Nephron progenitor cell (in vitro differentiated cells): ENCODE results near the gene STEAP3.

Experiments used
- DNase-seq: peaks from one replicate; pipeline ENCODE4 v3.0.0; 2021
- H3K27ac Mint-ChIP-seq: 2 replicates; pipeline ENCODE4 v1.8.0; 2021; ENCODE audit warnings: mild to moderate bottlenecking, moderate library complexity, mixed read lengths
- H3K27me3 Mint-ChIP-seq: 2 replicates; pipeline ENCODE4 v1.8.0; 2021; ENCODE audit warnings: mild to moderate bottlenecking, low read depth, mixed read lengths; ENCODE audit not compliant: poor library complexity
- H3K36me3 Mint-ChIP-seq: 2 replicates; pipeline ENCODE4 v1.8.0; 2021; ENCODE audit warnings: low read depth, mixed read lengths
- H3K4me1 Mint-ChIP-seq: 2 replicates; pipeline ENCODE4 v1.8.0; 2021; ENCODE audit warnings: mixed read lengths
- H3K4me3 Mint-ChIP-seq: 2 replicates; pipeline ENCODE4 v1.8.0; 2021; ENCODE audit warnings: mild to moderate bottlenecking, moderate library complexity, mixed read lengths
- H3K9me3 Mint-ChIP-seq: 2 replicates; pipeline ENCODE4 v1.8.0; 2021; ENCODE audit warnings: mild to moderate bottlenecking, moderate library complexity, mixed read lengths
- CTCF ChIP-seq: fragments of 200-600 bp; sonication (generic); IDR thresholded peaks from 2 replicates; pipeline ENCODE4 v1.5.0; 2021; ENCODE audit warnings: antibody characterized with exemption

STEAP3 gene

GRCh38 chr2:119278946-119279345 lies 55.3 kb downstream of the STEAP3 start:
- H3K4me1 Mint-ChIP-seq, result peaks cover 2% of the 10 kb centered on the region
- DNase-seq, result no peak
- no peak overlapping the region for H3K4me3 Mint-ChIP-seq
- no peak for TF ChIP-seq CTCF
- peaks cover 13% of the 10 kb centered on the region for H3K27me3 Mint-ChIP-seq
- no peaks in the 10 kb centered on the region for H3K36me3 Mint-ChIP-seq
- no peak overlapping the region for H3K27ac Mint-ChIP-seq
- H3K9me3 Mint-ChIP-seq, result no peaks in the 10 kb centered on the region

DNA sequence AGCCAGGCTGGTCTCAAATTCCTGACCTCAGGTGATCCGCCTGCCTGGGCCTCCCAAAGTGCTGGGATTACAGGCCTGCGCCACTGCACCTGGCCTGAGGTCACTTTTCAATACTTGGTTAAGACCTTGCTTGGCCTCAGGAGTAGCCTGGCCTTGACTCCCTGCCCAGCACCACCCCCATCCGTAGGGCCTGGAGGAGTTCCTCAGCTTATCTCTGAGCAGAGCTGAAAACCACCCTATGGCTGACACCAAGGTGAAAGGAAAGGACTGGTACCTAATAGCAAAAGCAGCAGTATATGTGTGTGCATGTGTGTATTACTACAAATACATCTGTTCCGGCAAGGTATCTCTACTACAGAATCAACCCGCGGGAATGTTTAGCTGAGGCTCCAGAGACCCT lies 56.0 kb downstream of the STEAP3 start:
- no peaks in the 10 kb centered on the region for H3K36me3 Mint-ChIP-seq
- peaks cover 10% of the 10 kb centered on the region for H3K27me3 Mint-ChIP-seq
- H3K4me3 Mint-ChIP-seq, result no peak overlapping the region
- no peak for DNase-seq
- H3K27ac Mint-ChIP-seq, result no peak overlapping the region
- H3K9me3 Mint-ChIP-seq, result no peaks in the 10 kb centered on the region
- no peak for TF ChIP-seq CTCF
- peaks cover 7% of the 10 kb centered on the region for H3K4me1 Mint-ChIP-seq

DNA sequence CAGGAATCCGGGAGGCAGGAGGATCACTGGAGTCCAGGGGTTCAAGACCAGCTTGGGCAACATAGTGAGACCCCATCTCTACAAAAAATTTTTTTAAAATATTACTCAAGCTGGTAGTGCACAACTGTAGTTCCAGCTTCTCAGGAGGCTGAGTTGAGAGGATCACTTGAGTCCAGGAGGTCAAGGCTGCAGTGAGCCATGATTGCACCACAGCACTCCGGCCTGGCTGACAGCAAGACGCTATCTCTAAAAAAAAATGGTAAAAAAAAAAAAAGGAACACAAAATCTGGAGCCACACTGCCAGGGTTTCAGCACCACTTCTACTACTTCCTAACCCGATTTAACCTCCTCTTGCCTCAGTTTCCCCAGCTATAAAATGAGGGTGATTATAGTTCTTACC lies 57.0 kb downstream of the STEAP3 start:
- TF ChIP-seq CTCF, result no peak
- no peak overlapping the region for H3K4me3 Mint-ChIP-seq
- no peak overlapping the region for H3K27ac Mint-ChIP-seq
- H3K27me3 Mint-ChIP-seq, result peaks cover 10% of the 10 kb centered on the region
- no peak for DNase-seq
- no peaks in the 10 kb centered on the region for H3K9me3 Mint-ChIP-seq
- peaks cover 7% of the 10 kb centered on the region for H3K4me1 Mint-ChIP-seq
- H3K36me3 Mint-ChIP-seq, result no peaks in the 10 kb centered on the region

DNA sequence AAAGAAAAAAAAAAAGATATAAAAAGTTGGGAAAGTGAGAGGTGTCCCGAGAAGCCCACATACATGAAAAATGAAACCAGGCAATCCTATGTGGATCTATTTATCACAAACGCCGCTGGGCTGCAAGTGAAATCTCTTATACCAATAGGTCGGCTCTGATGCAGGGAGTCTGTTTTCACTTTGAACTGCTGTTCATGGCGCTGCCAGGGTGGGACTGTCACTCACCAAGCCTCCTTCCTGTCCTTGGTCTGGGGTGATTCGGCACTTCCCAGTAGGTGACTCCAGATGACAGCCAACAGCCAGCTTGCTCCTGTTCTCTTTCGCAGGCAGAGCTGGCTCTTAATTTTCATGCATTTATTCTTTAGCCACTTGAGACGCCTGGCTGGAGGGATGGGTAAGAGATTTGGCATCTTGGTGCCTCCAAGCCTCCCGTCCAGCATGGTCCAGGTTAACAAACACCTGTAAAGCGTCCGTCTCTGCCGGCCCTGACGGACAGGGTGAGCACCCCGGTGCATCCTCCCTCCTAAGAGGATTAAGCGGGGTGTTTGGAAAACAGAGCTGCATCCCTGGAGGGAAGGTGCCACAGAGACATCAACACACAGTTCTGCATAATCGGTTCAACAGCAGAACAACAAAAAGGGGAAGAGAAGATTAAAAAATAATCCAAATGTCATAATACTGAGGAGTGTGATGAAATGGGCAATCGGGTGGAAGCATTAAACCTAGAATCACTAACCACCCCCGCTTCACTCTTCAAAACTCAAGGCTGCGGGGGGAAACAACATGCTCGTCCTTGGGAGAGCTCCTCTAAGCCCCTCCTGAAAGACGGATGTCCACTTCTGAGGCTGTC lies 58.7 kb downstream of the STEAP3 start:
- no peaks in the 10 kb centered on the region for H3K36me3 Mint-ChIP-seq
- no peaks in the 10 kb centered on the region for H3K9me3 Mint-ChIP-seq
- no peak overlapping the region for H3K27ac Mint-ChIP-seq
- peaks cover 7% of the 10 kb centered on the region for H3K4me1 Mint-ChIP-seq
- TF ChIP-seq CTCF, result no peak
- DNase-seq, result no peak
- H3K27me3 Mint-ChIP-seq, result peaks cover 9% of the 10 kb centered on the region
- H3K4me3 Mint-ChIP-seq, result no peak overlapping the region

- H3K36me3 Mint-ChIP-seq, result no peaks in the 10 kb centered on the region
- DNase-seq, result no peak
- peaks cover 9% of the 10 kb centered on the region for H3K27me3 Mint-ChIP-seq
- no peak for TF ChIP-seq CTCF
- peaks cover 7% of the 10 kb centered on the region for H3K4me1 Mint-ChIP-seq
- H3K4me3 Mint-ChIP-seq, result no peak overlapping the region
- H3K27ac Mint-ChIP-seq, result no peak overlapping the region
- no peaks in the 10 kb centered on the region for H3K9me3 Mint-ChIP-seq
Measured at GRCh38 chr2:119282996-119283511, 59.4 kb downstream of the STEAP3 start.

DNA sequence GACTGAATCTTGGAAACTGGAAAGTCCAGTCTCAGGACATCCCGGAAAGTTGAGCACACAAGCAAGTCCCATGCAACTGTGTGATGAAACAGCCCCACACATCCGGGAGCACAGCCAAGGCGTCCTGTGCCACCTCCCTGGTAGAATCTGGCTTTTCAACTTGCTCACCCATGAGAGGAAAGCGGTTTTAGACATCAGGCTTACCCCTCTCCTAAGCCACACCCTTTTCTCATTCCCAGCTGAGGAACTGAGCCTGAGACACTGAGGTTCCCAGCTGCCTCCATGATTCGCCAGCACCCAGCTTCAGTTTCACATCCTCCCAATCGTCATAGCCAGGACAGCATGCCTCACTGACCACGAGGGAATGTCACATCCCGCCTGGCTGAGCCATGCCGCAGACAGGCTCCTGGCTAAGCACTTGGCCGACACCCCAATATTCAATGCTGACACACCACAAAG lies 60.3 kb downstream of the STEAP3 start:
- peaks cover 7% of the 10 kb centered on the region for H3K4me1 Mint-ChIP-seq
- TF ChIP-seq CTCF, result no peak
- peaks cover 9% of the 10 kb centered on the region for H3K27me3 Mint-ChIP-seq
- no peak overlapping the region for H3K4me3 Mint-ChIP-seq
- H3K27ac Mint-ChIP-seq, result peak overlapping the region; percentile 6
- no peak for DNase-seq
- no peaks in the 10 kb centered on the region for H3K36me3 Mint-ChIP-seq
- H3K9me3 Mint-ChIP-seq, result no peaks in the 10 kb centered on the region
